Activated CD8-positive, alpha-beta memory T cell treated with anti-CD3 and anti-CD28 coated beads for 4 hours (primary cell): ENCODE measurements around the gene NXNL1.

Source experiments
- DNase-seq, 2 donors: peaks; one replicate each; pipeline ENCODE4 v3.0.0-alpha.2; 2020; ENCODE audit warnings: low read depth in 2 of 2

Gene NXNL1

DNA sequence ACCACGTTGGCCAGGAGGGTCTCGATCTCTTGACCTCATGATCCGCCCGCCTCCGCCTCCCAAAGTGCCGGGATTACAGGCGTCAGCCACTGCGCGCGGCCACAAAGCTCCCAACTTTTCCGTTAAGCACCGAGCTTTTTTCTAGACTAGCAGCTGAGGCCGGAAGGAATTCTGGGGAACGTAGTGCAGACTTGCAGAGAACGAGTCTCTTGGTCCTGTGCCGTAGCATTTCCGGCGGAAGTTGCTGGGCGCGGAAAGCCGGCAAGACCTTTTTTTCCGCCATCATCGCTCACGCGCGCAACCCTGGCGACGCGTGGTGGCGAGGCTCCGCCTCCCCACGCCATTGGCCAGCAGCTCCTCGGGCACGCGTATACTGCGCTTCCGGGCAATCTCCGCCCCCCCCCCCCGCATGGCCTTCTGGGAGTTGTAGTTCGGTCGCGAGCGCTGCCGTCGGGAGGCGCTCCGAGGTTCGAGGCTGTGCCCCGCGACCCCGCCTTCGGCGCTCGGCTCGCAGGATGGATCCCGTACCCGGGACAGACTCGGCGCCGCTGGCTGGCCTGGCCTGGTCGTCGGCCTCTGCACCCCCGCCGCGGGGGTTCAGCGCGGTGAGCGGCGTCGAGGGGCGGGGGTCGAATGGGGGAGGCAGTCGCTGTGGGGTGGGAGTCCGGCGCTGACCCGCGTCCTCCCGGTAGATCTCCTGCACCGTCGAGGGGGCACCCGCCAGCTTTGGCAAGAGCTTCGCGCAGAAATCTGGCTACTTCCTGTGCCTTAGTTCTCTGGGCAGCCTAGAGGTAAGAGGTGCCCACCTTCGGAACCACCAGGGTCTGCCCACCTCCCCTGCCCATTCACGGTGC is 40.9 kb downstream of the NXNL1 start, which contains the start of gene MVB12A:
Gene MVB12A (plus strand): TSS at position 427 of the 854 bp plus-strand sequence. CDS start 89 bp downstream, at position 516.
- peak; percentile 90 to 94 for DNase-seq

DNA sequence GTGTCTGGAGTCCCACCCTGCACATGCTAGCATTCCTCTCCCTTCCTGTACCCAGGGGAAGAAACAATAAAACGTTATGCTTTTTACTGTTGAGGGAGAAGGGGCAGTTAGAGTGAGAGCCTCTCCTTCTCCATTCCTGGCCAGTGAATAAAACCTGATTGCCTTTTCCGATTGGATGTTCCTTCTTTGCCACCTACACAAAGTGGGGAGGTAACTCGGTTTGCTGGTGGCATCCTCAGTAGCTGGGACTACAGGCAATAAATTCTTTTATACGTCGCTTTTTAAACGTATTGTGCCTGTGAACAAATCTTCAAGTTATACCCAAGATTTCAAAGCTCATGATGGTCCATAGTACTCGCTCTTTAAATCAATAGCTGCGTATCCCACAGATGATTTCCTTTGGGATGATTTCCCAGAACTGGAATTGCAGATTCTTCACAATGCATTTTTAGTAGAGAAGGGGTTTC is 41.5 kb downstream of the NXNL1 start:
- no peak for DNase-seq

GRCh38 chr19:17418710-17419109 is 42.0 kb downstream of the NXNL1 start:
- DNase-seq, result no peak

DNA sequence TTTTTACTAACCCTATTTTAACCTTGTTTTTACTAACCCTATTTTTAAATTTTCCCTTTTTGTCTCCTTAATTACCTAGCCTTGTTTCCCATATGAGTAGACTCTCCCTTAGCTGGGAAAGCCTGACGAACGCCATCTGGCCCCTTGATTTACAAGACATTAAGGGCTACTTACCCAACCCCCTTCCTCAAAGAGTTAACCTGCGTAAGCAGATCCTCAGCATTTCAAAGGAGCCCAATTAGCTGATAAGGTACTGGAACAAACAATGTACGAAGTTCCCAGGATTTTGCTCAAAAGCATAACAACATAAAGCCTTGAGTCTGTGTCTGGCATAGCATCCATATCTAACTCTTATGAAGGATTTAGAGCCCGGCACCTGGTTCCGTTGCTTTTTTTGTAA is 45.6 kb downstream of the NXNL1 start:
- DNase-seq, result no peak

DNA sequence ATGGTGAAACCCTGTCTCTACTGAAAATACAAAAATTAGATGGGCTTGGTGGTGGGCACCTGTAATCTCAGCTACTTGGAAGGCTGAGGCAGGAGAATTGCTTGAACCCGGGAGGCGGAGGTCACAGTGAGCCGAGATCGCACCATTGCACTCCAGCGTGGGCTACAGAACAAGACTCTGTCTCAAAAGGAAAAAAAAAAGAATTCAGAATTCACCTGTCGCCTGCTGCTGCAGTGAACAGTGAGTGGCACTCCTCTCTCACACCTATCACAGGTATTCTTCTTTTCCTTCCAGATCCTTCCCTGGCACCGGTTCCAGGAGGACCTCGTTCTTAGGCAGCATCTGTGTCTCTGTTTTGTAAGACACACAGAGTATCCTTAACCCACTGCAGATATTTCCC is 46.6 kb downstream of the NXNL1 start:
- DNase-seq, result no peak

DNA sequence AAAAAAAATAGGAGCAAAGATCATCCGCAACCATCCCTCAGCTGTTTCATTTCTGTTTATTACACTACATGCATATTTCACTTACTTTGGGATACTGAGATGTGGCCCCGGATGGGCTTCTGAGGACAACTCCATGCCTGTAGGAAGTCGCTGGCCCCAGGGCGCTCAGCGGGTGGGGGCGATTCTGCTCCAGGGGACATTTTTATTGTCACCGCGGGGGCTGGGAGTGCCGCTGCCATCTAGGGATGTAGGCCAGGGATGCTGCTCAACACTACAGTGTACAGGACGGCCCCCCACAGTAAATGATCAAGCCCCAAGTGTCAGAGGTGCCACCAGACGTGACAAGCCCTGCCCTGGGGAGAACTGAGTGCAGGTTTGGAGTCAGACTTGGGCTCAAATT is 48.9 kb downstream of the NXNL1 start:
- DNase-seq, result no peak

DNA sequence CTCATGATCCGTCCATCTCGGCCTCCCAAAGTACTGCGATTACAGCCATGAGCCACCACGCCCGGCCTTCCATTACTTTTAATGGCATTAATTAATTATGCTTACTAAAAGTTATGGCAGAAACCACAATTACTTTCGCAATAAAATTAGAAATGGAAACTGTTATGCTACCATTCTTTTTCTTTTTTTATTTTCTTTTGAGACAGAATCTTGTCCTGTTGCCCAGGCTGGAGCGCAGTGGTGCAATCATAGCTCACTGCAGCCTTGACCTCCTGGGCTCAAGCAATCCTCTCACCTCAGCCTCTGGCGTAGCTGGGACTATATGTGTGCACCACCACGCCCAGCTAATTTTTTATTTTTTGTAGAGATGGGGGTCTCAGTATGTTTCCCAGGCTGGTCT is 50.7 kb downstream of the NXNL1 start:
- no peak for DNase-seq

DNA sequence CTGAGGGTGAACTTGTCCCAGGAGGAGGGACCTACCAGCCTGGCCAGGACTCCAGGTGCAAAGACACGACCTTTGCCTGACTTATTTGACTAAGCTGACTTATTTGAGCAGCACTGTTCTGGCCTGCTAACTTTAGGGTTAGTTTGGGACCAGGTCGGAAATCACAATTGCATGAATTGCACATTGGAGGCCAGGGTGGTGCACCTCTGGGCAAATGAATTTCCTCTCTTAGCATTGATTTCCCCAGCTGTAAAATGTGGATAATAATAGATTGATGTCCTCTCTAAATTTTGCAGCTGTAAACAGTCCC is 53.9 kb downstream of the NXNL1 start:
- DNase-seq, result no peak

GRCh38 chr19:17406046-17406886 is 54.5 kb downstream of the NXNL1 start:
- DNase-seq, result no peak
